Measurements from ENCODE around the gene ABCD2. TPM values are rescaled to one million over a fixed set of nuclear protein-coding genes. Genes with fewer than 3 reads are reported as not detected.
"Not testable (repeated sequence)": the region's sequence is repeated elsewhere in the genome, so short reads cannot be mapped to it uniquely, and the experiment has no call there.

Gene ABCD2
- total RNA-seq, 1 donor from 2014 or later: not detected

- DNase-seq: no peak
Observed at GRCh38 chr12:39532448-39532847, 87.2 kb downstream of the ABCD2 start.

- DNase-seq: no peak
Observed at GRCh38 chr12:39526974-39527373, 92.6 kb downstream of the ABCD2 start.

- DNase-seq: not testable (repeated sequence)
Observed at GRCh38 chr12:39522167-39522566, 97.4 kb downstream of the ABCD2 start.

- no peak for DNase-seq
Observed at GRCh38 chr12:39510001-39510400, 109.6 kb downstream of the ABCD2 start.

- DNase-seq: no peak
Observed at GRCh38 chr12:39505554-39505953, 114.0 kb downstream of the ABCD2 start.

- no peak for DNase-seq
Observed at GRCh38 chr12:39505023-39505422, 114.6 kb downstream of the ABCD2 start.

GRCh38 chr12:39503439-39503838, 116.2 kb downstream of the ABCD2 start:
- peak; percentile 2 for DNase-seq

GRCh38 chr12:39502726-39503125, 116.9 kb downstream of the ABCD2 start:
- DNase-seq: no peak

Other genes with a start within 250 kb of the ABCD2 start
- 8.3 and 13.6 TPM in 2 replicates for gene KIF21A, start 176.7 kb downstream of the ABCD2 start, total RNA-seq